ENCODE results near the gene SYT1. TPM values are rescaled to one million over a fixed set of nuclear protein-coding genes. Genes with fewer than 3 reads are reported as not detected.
"Not testable (repeated sequence)": the region's sequence is repeated elsewhere in the genome, so short reads cannot be mapped to it uniquely, and the experiment has no call there.

SYT1 gene
- total RNA-seq, 2 experiments from 2014 or later: not detected

DNA sequence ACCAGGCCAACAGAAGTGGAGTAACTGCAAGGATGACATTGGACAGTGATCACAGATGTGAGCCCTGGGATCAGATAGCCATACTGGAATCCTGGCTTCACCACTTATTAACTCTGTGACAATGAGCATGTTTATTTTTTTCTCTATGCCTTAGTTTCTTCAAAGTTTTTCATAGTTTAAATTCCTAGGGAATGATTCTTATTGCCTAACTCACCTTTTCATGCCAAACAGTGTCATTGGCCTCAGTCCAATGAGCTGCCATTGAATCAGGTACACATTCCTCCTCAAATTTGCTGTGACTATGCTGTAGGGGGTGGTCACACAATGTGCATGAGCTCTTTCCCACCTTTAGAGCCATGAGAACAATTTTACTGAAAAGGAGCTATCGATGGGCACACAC, 342.3 kb downstream of the SYT1 start:
- H3K4me1 Mint-ChIP-seq (ENCODE audit: low read depth): no peaks in the 10 kb centered on the region
- no peaks in the 10 kb centered on the region for H3K36me3 Mint-ChIP-seq (ENCODE audit: low read depth)
- CTCF ChIA-PET: no interaction called here
- no peaks in the 10 kb centered on the region for H3K27me3 Mint-ChIP-seq
- TF ChIP-seq, protein P1, sequence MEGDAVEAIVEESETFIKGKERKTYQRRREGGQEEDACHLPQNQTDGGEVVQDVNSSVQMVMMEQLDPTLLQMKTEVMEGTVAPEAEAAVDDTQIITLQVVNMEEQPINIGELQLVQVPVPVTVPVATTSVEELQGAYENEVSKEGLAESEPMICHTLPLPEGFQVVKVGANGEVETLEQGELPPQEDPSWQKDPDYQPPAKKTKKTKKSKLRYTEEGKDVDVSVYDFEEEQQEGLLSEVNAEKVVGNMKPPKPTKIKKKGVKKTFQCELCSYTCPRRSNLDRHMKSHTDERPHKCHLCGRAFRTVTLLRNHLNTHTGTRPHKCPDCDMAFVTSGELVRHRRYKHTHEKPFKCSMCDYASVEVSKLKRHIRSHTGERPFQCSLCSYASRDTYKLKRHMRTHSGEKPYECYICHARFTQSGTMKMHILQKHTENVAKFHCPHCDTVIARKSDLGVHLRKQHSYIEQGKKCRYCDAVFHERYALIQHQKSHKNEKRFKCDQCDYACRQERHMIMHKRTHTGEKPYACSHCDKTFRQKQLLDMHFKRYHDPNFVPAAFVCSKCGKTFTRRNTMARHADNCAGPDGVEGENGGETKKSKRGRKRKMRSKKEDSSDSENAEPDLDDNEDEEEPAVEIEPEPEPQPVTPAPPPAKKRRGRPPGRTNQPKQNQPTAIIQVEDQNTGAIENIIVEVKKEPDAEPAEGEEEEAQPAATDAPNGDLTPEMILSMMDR (IDR thresholded peaks at IDR 0.05): no peak
- ATAC-seq (ENCODE audit: poor library complexity) (no peak), DNase-seq (no peak)
- no peaks in the 10 kb centered on the region for H3K27me3 ChIP-seq (ENCODE audit: control insufficient read depth in 1 of 2, insufficient read depth in 2 of 2, low read length in 2 of 2)
- no peaks in the 10 kb centered on the region for H3K4me1 ChIP-seq (ENCODE audit: insufficient read depth, low read length)
- peaks cover 6% of the 10 kb centered on the region for H3K9me3 Mint-ChIP-seq
- no peaks in the 10 kb centered on the region for H3K9me3 ChIP-seq (ENCODE audit: control insufficient read depth in 1 of 2, insufficient read depth in 1 of 2, low read length in 2 of 2)
- intact Hi-C loops (cut with DNase I, micrococcal nuclease): no loop called here
- POLR2A ChIA-PET: no interaction called here
- no peak overlapping the region for H3K4me3 ChIP-seq (ENCODE audit: low read length)
- H3K27ac ChIP-seq (ENCODE audit: low read depth in 1 of 2, low read length in 2 of 2): no peak overlapping the region
- H3K4me3 Mint-ChIP-seq: no peak overlapping the region
- no peaks in the 10 kb centered on the region for H3K36me3 ChIP-seq (ENCODE audit: insufficient read depth, low read length)
- no peak overlapping the region for H3K27ac Mint-ChIP-seq

DNA sequence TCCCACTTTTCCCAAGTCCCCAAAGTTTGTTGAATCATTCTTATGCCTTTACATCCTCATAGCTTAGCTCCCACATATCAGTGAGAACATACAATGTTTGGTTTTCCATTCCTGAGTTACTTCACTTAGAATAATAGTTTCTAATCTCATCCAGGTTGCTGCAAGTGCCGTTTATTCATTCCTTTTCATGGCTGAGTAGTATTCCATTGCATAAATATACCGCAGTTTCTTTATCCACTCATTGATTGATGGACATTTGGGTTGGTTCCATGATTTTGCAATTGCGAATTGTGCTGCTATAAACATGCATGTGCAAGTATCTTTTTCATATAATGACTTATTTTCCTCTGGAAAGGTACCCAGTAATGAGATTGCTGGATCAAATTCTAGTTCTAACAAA, 345.8 kb downstream of the SYT1 start:
- H3K4me1 ChIP-seq (ENCODE audit: insufficient read depth, low read length); H3K27me3 ChIP-seq (ENCODE audit: control insufficient read depth in 1 of 2, insufficient read depth in 2 of 2, low read length in 2 of 2); H3K36me3 ChIP-seq (ENCODE audit: insufficient read depth, low read length); CTCF ChIA-PET; DNase-seq; H3K4me3 Mint-ChIP-seq; POLR2A ChIA-PET; H3K27ac ChIP-seq (ENCODE audit: low read depth in 1 of 2, low read length in 2 of 2); H3K27ac Mint-ChIP-seq; H3K9me3 ChIP-seq (ENCODE audit: control insufficient read depth in 1 of 2, insufficient read depth in 1 of 2, low read length in 2 of 2); intact Hi-C loops (cut with DNase I, micrococcal nuclease); H3K27me3 Mint-ChIP-seq; H3K36me3 Mint-ChIP-seq (ENCODE audit: low read depth); H3K9me3 Mint-ChIP-seq; ATAC-seq (ENCODE audit: poor library complexity); H3K4me1 Mint-ChIP-seq (ENCODE audit: low read depth); H3K4me3 ChIP-seq (ENCODE audit: low read length): not testable (repeated sequence)

DNA sequence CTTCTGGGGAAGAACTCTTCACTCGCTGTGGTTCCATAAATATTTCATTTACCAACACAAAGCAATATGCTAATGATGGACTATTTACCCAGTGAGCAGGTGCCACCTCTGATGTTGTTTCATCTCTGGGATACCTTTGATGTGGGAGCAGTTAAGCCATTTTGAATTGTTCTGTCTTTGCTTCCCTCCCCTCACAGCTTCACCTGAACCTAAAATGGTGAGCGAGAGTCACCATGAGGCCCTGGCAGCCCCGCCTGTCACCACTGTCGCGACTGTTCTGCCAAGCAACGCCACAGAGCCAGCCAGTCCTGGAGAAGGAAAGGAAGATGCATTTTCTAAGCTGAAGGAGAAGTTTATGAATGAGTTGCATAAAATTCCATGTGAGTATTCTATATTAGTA, 352.7 kb downstream of the SYT1 start:
- Histone ChIP-seq H3K36me3 (ENCODE audit: insufficient read depth, low read length) (no peaks in the 10 kb centered on the region), H3K9me3 (ENCODE audit: control insufficient read depth in 1 of 2, insufficient read depth in 1 of 2, low read length in 2 of 2) (peaks cover 0 to 8% of the 10 kb centered on the region in 2 experiments), H3K4me1 (ENCODE audit: insufficient read depth, low read length) (no peaks in the 10 kb centered on the region), H3K27me3 (ENCODE audit: control insufficient read depth in 1 of 2, insufficient read depth in 2 of 2, low read length in 2 of 2) (no peaks in the 10 kb centered on the region), H3K27ac (ENCODE audit: low read depth in 1 of 2, low read length in 2 of 2) (no peak overlapping the region), H3K4me3 (ENCODE audit: low read length) (no peak overlapping the region)
- no peak overlapping the region for H3K4me3 Mint-ChIP-seq
- no peaks in the 10 kb centered on the region for H3K36me3 Mint-ChIP-seq (ENCODE audit: low read depth)
- peaks cover 18% of the 10 kb centered on the region for H3K9me3 Mint-ChIP-seq
- intact Hi-C loops (cut with DNase I, micrococcal nuclease): no loop called here
- CTCF ChIA-PET: no interaction called here
- H3K27ac Mint-ChIP-seq: no peak overlapping the region
- no peaks in the 10 kb centered on the region for H3K4me1 Mint-ChIP-seq (ENCODE audit: low read depth)
- no peaks in the 10 kb centered on the region for H3K27me3 Mint-ChIP-seq
- POLR2A ChIA-PET: no interaction called here
- ATAC-seq (ENCODE audit: poor library complexity) (no peak), DNase-seq (no peak)
- TF ChIP-seq, protein P1 (IDR thresholded peaks at IDR 0.05): no peak

DNA sequence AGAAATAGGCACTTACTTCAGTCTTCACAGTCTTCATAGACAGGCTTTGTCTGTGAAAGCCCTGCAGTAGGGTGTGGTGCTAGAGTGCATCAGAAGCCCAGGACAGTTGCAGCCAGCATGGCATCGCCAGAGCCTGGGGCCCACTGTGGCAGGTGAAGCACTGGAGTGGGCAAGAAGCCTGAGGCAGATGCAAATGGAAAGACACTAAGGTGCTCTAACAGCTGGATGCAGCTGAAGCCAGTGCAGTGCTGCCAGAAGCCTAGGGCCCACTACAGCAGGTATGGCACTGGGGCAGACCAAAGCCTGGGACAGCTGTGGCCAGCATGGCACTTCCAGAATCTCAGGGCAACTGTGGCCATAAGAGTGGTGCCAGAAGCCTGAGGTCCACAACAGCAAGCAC, 358.6 kb downstream of the SYT1 start:
- H3K36me3 Mint-ChIP-seq (ENCODE audit: low read depth): no peaks in the 10 kb centered on the region
- Histone ChIP-seq H3K27me3 (ENCODE audit: control insufficient read depth in 1 of 2, insufficient read depth in 2 of 2, low read length in 2 of 2) (no peaks in the 10 kb centered on the region), H3K4me1 (ENCODE audit: insufficient read depth, low read length) (no peaks in the 10 kb centered on the region), H3K36me3 (ENCODE audit: insufficient read depth, low read length) (no peaks in the 10 kb centered on the region), H3K4me3 (ENCODE audit: low read length) (no peak overlapping the region), H3K27ac (ENCODE audit: low read depth in 1 of 2, low read length in 2 of 2) (no peak overlapping the region), H3K9me3 (ENCODE audit: control insufficient read depth in 1 of 2, insufficient read depth in 1 of 2, low read length in 2 of 2) (peaks cover 0 to 12% of the 10 kb centered on the region in 2 experiments)
- no peak overlapping the region for H3K4me3 Mint-ChIP-seq
- H3K4me1 Mint-ChIP-seq (ENCODE audit: low read depth): no peaks in the 10 kb centered on the region
- no peaks in the 10 kb centered on the region for H3K27me3 Mint-ChIP-seq
- peaks cover 32% of the 10 kb centered on the region for H3K9me3 Mint-ChIP-seq
- ATAC-seq (ENCODE audit: poor library complexity): no peak
- H3K27ac Mint-ChIP-seq: no peak overlapping the region
- peak in 1 of 14 experiments; percentile 2 for DNase-seq
- POLR2A ChIA-PET: no interaction called here
- TF ChIP-seq, protein P1 (IDR thresholded peaks at IDR 0.05): no peak
- CTCF ChIA-PET: no interaction called here
- intact Hi-C loops (cut with DNase I, micrococcal nuclease): no loop called here
